NCI-H748 (cell line): Measurements from ENCODE around the gene MACF1.

ENCODE experiments used
- DNase-seq: peaks from one replicate; lab custom pipeline; 2025; ENCODE audit not compliant: unreplicated experiment; lab: John Stamatoyannopoulos, UW

MACF1 gene

GRCh38 chr1:39387452-39387851, 183.0 kb downstream of the MACF1 start:
- DNase-seq: no peak

GRCh38 chr1:39391691-39392679, 187.5 kb downstream of the MACF1 start:
- DNase-seq: no peak

- no peak for DNase-seq
These were observed 188.5 kb downstream of the MACF1 start for GRCh38 chr1:39392851-39393573.

GRCh38 chr1:39393645-39394044, 189.2 kb downstream of the MACF1 start:
- no peak for DNase-seq

- no peak for DNase-seq
These were observed 189.6 kb downstream of the MACF1 start for GRCh38 chr1:39394059-39394458.

- DNase-seq: no peak
These were observed 190.1 kb downstream of the MACF1 start for GRCh38 chr1:39394598-39394997.

GRCh38 chr1:39395357-39395831, 190.9 kb downstream of the MACF1 start:
- DNase-seq: no peak

GRCh38 chr1:39396671-39397070, 192.2 kb downstream of the MACF1 start:
- no peak for DNase-seq

GRCh38 chr1:39397487-39397886, 193.0 kb downstream of the MACF1 start:
- DNase-seq: no peak

- no peak for DNase-seq
These were observed 194.0 kb downstream of the MACF1 start for GRCh38 chr1:39398278-39399021.

GRCh38 chr1:39401106-39401505, 196.6 kb downstream of the MACF1 start:
- DNase-seq: no peak

GRCh38 chr1:39404876-39405275, 200.4 kb downstream of the MACF1 start:
- no peak for DNase-seq

- no peak for DNase-seq
These were observed 200.9 kb downstream of the MACF1 start for GRCh38 chr1:39405358-39405757.

- no peak for DNase-seq
These were observed 202.3 kb downstream of the MACF1 start for GRCh38 chr1:39406533-39407450.

- no peak for DNase-seq
These were observed 203.0 kb downstream of the MACF1 start for GRCh38 chr1:39407510-39407895.

GRCh38 chr1:39407896-39408640, 203.6 kb downstream of the MACF1 start:
- DNase-seq: peak; percentile 91

GRCh38 chr1:39408641-39409054, 204.2 kb downstream of the MACF1 start:
- peak; percentile 100 for DNase-seq

GRCh38 chr1:39409055-39409816, 204.7 kb downstream of the MACF1 start:
- DNase-seq: peak; percentile 97
